Stimulated activated CD8-positive, alpha-beta memory T cell treated with anti-CD3 and anti-CD28 coated beads, Interleukin-7, amount 100 ng/mL, for 24 hours (primary cell): Measurements from ENCODE around the gene HIBADH.
"Not testable (repeated sequence)": the region's sequence is repeated elsewhere in the genome, so short reads cannot be mapped to it uniquely, and the experiment has no call there.

Experiments
- DNase-seq: peaks from one replicate; pipeline ENCODE4 v3.0.0-alpha.2; 2020; ENCODE audit warnings: low read depth

Gene HIBADH

DNA sequence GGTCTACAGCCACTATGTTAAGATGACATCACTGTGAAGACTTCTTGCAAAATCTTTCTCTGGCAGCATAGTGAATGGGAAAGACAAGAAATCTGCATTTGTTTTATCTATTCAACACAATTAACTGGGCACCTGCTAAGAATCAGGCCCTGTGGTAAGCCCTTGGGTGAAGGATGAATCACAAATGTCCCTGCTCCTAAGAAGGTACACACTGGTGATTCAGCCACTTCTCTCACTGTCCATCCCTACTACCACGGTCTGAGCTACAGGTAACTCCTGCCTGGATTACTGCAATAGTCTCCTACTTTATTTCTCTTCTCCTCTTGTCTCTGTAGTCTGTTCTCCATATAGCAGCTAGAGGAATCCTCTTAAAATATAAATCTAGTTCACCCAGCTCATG, 116.1 kb downstream of the HIBADH start:
- no peak for DNase-seq

DNA sequence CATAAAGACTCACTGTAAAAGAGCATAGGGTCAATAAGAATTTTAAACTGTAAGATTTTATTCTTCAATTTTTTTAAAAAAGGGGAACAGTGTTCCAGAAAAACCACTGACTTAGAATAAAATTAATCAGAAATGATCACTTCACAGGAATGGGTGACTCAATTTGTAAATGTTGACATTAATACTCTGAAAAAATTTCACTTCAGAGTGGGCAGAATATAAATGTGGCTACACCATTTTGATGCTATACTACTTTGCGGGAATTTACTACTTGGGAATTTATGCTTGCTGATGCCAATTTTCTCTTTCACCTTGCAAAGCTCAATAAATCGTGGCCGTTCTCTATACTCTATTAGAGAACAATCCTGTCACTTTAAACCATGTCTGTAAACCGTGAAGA, 126.9 kb downstream of the HIBADH start:
- DNase-seq = no peak

DNA sequence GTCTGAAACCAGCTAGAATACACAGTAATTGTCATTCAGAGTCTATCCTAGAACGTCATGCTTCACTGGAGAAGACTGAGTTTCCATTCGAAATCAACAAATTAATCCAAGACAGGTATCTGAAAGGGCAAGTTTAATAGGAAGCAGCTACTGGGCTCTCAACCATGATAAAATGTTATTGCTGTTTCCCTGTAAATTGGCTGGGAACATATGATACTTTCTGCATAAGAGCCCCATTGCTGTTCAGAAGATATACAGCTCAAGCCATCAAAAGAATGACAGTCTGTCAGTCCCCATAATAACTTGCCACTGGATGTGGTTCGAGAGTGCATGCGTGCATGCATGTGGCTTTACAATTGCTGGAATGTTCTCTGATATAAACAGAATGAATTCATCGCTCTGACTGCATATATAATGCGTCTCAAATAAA, 129.0 kb downstream of the HIBADH start:
- no peak for DNase-seq

DNA sequence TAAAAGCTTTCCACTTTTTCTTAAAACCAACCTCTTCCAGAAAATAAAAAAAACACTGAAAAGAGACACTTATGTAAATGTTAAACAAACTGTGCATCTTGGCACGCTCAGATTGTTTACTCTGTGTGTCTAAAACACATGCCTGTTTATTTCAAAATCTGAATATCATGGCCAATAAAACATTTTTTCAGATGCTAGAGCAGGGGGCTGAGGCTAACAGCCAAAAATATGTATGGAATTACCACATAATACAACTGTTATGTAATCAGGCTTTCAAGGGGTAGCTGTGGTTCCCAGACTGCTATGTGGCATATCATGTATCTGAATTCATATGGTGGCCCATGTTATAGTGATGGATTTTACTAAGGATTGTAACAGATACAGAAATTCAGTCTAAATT, 130.4 kb downstream of the HIBADH start:
- DNase-seq = no peak

DNA sequence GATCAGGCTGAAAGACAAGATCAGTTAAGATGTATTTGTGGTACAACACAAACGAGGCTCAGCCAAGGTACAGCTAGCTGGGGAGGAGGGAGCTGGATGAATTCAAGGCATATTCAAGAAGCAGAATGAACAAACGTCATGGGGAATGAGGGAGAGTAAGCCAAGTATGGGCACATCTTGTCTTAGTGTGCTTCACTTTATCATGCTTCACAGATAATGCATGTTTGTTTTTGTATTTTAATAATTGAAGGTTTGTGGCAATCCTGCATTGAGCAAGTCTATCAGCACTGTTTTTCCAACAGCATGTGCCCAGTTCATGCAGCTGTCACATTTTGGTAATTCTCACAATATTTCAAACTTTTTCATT, 135.4 kb downstream of the HIBADH start:
- DNase-seq = no peak

DNA sequence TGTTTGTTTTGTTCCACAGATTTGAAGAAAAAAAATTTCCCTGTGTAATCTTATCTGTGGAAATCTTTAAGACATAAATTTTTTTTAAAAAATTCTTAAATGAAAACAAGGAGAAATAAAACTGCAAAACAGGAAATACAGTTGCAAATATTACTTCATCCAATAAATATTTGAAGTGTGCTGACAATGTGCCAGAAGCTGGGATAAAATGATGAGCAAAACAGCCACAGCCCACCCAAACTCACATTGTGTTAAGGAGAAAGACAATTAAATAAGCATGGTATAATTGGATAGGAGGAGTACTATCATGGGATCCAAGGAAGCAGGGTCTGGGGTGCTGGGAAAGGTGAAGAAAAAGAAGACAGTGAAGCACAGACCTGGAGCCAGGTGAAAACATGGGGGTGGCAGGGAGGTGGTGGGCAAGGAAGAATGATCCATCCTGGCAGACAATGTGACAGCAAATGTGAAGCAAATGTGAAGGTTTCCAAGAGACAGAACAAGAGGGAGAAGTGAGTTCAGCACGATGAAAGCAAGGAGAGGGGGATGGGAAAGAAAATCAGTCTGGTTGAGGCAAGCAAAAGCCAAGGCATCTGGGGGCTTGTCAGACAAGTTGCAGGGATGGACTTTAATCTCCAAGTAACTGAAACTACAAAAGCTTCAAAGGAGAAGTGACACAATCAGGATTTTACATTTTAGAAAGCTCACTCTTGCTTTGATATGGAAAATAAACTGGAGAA, 135.9 kb downstream of the HIBADH start:
- DNase-seq = no peak

DNA sequence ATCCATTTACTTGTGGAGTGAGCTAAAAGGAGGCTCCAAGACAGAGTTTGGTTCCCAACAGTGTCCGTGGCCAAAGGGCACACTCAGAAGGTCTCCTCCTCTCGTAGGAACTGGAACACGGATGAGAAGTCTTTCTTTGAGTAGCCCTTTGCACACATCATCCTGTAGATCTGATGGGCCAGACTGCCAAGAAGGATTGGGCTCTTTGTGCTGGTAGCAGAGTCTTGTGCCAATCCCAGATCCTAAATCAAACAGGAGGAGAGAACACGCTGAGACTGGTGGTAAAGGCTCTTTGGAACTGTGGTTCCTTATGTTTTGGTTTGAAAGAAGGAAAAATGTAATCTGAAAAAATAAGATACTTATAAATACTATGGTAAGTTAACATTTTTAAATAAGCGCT, 136.6 kb downstream of the HIBADH start:
- no peak for DNase-seq

DNA sequence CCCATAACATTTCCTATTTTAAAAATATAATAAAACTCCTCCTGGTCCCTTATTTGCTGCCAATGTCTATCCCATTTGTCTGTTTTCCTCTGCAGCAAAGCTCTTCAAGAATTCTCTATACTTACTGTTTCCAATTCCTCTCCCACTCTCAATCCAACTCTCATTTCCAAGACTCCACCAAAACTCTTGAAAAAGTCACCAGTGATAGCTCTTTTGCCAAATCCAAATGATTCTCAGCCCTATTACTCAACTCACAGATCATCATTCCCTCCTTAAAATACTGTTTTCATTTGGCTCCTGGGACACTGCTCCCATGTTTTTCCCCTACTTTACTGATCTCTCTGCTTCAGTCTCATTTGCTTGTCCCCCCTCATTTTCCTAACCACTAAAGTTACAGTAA, 139.4 kb downstream of the HIBADH start:
- no peak for DNase-seq

DNA sequence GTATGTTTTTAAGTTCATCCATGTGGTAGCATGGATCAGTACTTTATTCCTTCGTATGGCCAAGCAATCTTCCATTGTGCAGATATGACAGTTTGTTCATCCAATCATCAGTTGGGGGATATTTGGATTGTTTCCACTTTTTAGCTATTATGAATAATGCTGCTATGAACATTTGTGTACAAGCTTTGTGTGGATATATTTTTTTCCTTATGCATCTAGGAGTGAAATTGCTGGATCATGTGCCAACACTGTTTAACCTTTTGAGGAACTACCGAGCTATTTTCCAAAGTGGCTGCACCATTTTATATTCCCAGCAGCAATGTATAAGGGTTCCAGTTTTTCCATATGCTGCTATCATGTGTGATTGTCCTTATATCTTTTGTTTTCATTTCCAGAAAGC, 140.1 kb downstream of the HIBADH start:
- no peak for DNase-seq

DNA sequence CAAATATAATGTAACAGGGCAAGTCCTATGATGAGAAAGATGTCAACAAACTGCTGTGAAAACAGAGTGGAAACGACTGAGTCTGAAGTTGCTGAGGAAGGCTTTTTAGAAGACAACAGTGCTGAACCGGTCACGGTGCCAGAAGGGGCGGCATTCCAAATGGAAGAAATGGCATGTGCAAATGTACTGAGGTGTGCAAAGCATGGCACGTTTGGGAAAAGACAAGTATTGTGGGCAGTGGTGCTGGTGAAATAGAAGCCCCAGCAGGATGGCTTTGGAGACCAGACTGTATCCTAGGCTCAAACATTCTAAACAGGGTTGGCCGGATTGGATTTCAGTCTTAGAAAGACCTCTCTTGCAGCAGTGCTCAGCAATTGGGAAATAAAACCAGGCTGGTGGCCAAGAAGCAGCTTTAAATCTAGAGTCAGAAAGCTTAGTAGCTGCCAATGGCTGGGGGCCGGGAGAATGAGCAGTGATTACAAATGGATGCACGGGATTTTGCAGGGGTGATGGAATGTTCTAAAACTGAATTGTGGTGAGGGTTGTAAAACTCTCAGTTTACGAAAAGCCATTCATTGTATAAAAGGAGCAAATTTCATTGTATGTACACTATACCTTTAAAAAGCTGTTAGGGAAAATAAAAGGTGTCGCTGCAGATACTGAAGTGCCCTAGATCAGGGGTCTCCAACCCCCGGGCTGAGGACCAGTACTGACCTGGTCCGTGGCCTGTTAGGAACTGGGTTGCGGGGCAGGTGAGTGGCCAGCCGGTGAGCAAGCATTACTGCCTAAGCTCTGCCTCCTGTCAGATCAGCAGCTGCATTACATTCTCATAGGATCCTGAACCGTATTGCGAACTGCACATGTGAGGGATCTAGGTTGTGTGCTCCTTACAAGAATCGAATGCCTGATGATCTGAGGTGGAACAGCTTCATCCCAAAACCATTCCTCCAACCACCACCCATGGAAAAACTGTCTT, 141.6 kb downstream of the HIBADH start:
- no peak for DNase-seq

DNA sequence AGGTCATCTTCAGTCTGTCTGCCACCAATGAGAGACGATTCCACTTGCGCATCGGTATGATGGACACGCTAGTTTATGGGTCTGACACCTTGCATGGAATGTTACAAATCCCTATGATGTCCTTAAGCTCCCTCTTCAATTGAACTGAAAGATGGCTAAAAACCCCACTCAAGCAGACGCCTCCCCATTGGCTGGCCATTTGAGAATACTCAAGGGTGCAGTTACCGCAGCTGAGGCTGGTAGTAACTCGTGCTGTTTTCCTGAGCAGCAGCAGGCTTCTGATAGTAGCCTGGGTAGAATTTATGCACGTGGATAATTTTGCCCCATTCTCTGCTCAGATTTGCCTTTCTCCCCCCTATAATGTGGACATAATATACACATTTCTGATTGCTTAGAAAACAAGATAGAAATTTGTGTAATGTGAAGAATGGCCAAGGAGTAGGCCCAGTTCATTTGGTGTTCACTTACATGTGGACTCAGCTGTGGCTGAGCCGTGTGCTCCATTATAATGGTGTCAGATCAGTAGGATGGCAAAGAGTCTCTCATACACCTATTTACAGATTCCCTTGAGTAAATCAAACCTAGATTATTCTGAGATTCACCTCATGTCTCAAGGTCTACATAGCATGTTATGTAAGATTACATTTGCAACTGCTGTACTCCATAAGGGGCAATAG, 142.8 kb downstream of the HIBADH start:
- DNase-seq = no peak

DNA sequence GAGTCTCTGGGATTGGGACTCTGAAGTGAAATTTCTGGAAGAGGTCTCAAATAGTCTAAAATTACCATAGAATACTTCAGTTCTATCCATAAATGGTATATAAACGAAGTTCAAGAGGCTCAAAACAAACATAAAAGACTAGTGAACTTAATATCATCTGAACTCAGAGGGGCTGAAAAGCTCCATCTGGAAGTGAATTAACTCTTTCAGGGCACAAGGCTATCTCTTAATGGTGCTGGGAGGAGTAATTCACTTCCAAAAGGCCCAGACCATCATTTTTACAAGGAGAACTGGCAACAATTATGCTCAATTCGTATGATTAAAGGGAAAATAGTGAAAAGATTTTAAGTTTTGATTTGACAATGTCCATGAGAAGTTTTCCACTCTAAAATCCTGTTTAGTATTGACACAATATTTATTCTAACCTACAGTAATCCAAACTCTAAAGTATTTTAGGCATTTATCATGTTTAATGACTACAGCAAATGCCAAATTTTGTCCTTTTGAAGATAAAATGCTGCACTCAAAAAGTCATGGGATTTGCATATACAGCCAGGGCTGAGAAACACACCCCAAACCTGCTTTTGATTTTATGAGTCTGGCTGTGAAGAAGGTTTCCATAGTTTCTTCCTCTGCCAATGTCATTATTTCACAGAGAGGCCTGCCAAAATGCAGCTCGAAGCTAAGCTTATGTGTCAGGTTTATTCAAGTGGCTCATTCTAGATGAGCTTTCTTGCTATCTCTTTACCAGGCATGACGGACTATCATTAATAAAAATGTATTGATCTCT, 143.9 kb downstream of the HIBADH start:
- DNase-seq = no peak

DNA sequence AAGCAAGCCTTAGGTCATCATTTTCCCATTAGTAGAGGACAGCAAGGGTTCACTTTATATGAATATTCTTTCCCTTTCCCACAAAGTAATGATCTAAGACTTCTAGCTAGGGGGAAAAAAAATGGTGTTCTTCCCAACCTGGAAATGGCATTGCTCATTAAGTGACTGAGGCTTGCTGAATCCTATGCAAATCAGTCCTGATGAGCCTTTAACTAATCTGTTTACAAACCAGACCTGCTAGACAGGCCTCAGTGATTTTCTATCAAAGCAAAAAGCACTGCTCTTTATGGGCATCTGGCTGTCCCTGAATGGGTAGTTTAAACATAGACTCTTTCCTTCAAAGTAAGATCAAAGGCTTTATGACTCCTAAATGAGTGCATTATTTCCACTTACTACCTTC, 146.3 kb downstream of the HIBADH start:
- DNase-seq = no peak

DNA sequence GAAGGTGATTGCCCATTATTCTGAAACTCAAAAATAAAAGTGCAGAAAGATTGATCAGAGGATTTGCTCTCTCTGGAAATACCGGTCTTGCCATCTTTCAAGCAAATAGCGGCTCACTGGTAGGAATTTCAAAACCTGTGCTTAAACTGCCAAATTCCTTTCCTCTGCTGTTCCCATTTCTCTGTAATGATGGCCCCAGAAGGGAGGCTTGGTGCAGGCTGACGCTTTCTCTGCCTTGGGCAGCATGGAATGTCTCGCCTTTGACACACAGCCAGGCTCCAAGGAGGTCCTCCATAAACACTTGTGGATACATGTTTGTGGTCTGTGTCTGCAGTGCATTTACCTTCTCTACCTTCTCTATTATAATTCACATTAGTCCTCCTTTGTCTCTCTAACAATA, 146.8 kb downstream of the HIBADH start:
- DNase-seq = no peak

DNA sequence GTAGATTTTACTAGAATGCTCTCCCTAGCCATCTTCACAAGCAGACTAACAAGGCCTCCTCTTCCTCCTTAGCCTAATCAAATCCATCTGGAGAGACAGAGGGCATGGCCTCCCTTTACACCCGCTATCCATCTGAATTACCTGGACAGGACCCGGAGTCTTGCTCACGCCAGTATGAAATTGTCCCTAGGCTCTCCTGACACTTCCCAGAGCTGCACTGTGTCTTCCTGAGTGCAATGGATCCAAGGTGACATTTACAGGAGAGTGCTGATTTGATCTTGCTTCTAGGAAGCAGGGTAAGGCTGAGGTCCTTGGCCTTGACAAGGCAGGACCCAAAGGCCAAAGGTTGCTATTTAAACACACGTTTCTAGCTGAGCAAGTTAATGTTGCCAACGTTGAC, 147.8 kb downstream of the HIBADH start:
- DNase-seq = no peak

DNA sequence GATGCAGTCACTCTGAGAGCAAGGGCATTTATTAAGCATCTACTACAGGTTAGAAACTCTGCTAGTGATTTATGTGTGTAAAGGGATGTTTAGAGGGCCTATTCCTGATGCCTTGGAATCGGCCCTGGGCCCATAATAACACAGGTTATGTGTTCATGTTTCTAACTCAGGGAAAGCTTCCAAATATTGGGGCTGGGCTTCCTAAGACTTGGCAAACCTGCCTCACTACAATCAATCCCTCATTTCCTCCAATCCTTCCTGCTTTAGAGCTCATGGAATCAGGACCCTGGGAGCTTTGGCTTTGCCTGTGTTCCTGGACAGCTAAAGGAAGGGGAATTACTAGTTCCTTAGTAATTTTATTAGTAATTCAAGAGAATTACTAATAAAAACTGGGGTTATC, 148.8 kb downstream of the HIBADH start:
- no peak for DNase-seq

DNA sequence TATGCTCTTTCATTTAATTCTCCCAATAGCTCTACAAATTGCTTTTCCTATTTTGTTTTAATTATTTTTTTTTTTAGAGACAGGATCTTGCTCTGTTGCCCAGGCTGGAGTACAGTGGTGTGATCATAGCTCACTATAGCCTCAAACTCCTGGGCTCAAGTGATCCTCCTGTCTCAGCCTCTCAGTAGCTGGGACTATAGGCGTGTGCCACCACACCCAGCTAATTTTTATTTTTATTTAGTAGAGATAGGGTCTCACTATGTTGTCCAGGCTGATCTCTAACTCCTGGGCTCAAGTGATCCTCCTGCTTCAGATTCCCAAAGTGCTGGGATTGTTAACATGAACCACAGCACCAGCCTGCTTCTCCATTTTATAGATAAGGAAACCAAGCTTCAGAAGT, 151.3 kb downstream of the HIBADH start:
- not testable (repeated sequence) for DNase-seq

DNA sequence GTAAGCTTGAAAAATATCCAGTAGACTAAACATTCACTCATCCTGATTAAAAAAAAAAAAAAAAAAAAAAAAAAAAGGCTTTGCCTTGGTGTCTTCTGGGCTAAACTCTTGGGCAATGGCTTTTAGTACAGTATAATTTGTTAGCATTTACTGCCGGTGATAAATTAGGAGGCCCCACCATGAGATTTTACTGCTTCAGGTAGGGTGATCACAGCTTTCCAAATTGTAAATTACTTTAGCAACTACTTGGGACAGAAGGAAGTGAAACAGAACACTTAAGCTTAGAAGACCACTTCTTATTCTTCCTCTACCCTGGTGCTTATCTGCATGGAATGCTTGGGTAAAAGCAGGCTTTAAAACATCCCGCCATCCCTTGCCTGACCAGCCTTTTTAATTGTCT, 152.1 kb downstream of the HIBADH start:
- DNase-seq = no peak

DNA sequence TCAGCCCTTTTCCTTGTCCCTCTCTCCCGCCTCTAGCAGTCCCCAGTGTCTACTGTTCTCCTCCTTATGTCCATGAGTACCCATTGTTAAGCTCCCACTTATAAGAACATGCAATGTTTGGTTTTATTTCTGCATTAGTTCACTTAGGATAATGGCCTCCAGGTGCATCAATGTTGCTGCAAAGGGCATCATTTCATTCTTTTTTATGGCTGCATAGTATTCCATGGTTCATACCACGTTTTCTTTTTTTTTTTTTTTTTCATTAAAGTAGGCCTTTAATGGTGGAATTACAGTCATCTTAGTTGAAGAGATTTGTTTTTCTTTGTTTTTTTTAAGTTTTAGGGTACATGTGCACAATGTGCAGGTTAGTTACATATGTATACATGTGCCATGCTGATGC, 160.8 kb downstream of the HIBADH start:
- not testable (repeated sequence) for DNase-seq

DNA sequence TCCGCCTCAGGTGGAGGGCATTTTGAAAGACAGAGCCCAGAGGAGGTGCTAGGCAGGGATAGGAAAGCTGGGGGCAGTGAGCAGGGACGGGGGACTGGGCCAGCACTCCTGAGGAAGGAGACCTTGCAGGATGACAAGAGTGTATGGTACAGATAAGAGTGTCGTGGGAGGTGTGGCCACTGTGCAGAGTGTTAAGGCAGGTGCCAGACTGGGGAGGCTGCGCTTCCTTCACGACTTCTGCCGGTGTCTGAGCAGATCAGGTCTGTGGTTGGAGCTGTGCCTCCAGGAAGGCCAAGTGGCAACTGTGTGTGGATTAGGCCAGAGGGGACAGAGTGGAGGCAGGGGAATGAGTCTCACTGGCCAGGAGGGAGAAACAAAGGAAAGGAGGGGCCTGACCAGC, 161.7 kb downstream of the HIBADH start:
- no peak for DNase-seq

DNA sequence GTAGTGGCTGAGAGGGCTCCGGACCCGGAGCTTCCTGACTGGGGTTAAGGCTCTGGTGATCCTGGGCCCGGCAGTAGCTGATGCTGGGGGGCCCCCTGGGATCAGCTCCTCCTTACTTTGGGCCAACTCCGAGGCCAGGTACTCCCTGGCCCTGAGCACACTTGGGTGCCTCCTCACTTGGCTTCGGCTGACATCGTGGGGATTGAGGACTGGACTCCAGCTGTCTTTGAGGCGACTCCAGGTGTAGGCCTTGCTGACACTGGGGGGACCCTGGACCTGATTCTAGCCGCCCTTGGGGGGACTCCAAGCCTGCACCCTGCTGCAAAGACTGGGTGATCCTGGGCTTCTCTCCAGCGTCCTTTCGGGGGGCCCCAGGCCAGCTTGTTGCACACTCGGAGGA, 170.5 kb downstream of the HIBADH start:
- no peak for DNase-seq

DNA sequence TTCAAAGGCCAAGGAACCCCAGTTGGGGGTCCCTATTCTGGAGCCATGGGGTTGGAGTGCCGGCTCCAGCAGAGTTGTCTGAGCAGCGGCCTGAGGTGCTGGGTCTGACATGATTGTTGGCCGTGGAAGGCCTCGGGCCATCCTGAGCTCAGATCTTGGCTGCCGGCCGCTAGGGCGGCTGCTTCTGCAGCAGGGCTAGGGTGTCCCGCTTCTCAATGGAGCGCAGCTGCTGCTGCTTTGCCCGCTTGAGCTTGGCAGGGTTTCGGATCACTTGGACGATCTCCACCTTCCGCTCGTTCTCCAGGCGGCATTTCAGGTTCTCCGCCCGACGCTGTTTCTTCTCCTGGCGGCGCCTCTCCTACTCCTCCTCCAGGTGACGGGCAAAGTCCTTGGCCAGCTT, 171.1 kb downstream of the HIBADH start:
- no peak for DNase-seq
